Measurements from ENCODE around the gene MLPH.
A peak's percentile ranks its signal among the peaks of the same experiment; 100 is the strongest.

MLPH gene

GRCh38 chr2:237577956-237578870, 91.2 kb downstream of the MLPH start:
- no peak for DNase-seq
- Histone ChIP-seq H2BK15ac (ENCODE audit: low read depth, poor library complexity, severe bottlenecking) (no peak overlapping the region), H3K4me1 (ENCODE audit: control insufficient read depth, insufficient read depth, low read depth, low read length) (peaks cover 9% of the 10 kb centered on the region), H3K27me3 (ENCODE audit: control insufficient read depth in 1 of 2, insufficient read depth in 1 of 2, low read length in 2 of 2) (peaks cover 5 to 24% of the 10 kb centered on the region in 2 experiments), H3K27ac (ENCODE audit: low read length, poor library complexity, severe bottlenecking) (no peak overlapping the region), H3K23ac (ENCODE audit: low read length in 2 of 2) (no peak overlapping the region), H3K79me1 (replicated peaks; ENCODE audit: low read length, poor library complexity, severe bottlenecking) (no peaks in the 10 kb centered on the region), H2AK5ac (ENCODE audit: low read length, severe bottlenecking) (no peak overlapping the region), H4K91ac (ENCODE audit: low read length) (no peak overlapping the region), H3K4me3 (ENCODE audit: insufficient read depth in 1 of 2, low read depth in 1 of 2, low read length in 2 of 2) (no peak overlapping the region), H3K9ac (ENCODE audit: low read length) (no peak overlapping the region), H3K4ac (ENCODE audit: low read depth in 1 of 2, low read length in 2 of 2) (no peak overlapping the region), H2BK12ac (ENCODE audit: low read length in 2 of 2) (no peak overlapping the region), H3K14ac (ENCODE audit: low read length in 2 of 2) (no peak overlapping the region), H4K8ac (ENCODE audit: low read length) (no peak overlapping the region), H3K36me3 (ENCODE audit: control insufficient read depth in 1 of 2, insufficient read depth in 2 of 2, low read depth in 1 of 2, low read length in 2 of 2) (no peaks in the 10 kb centered on the region), H3K4me2 (ENCODE audit: low read length, poor library complexity, severe bottlenecking) (no peak overlapping the region), H3K9me3 (ENCODE audit: control insufficient read depth, low read length) (no peaks in the 10 kb centered on the region), H2BK5ac (ENCODE audit: low read depth, low read length, poor library complexity, severe bottlenecking) (no peak overlapping the region), H2BK120ac (ENCODE audit: low read depth, low read length) (no peak overlapping the region), H2AFZ (ENCODE audit: low read depth, low read length) (no peak overlapping the region), H3K18ac (ENCODE audit: low read depth in 1 of 2, low read length in 2 of 2) (no peak overlapping the region)
- 93% methylated on average over 26 of the region's 26 CpGs for WGBS

DNA sequence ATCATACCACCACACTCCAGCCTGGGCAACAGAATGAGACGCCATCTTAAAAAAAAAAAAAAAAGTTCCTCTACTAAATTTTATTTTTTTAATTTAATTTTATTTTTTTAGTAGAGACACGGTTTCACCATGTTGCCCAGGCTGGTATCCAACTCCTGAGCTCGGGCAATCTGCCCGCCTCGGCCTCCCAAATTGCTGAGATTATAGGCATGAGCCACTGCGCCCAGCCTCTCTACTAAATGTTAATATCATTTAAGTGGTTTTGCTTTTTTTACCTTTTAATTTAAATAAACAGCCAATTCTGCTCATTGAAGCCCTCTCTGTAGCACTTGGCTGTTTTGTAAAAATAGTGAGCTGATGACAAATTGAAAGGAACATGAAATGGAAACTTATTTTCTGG, 94.3 kb downstream of the MLPH start:
- no peak overlapping the region for H3K4me2 ChIP-seq (ENCODE audit: low read length, poor library complexity, severe bottlenecking)
- no peak overlapping the region for H4K8ac ChIP-seq (ENCODE audit: low read length)
- no peak overlapping the region for H2BK120ac ChIP-seq (ENCODE audit: low read depth, low read length)

GRCh38 chr2:237581751-237582746, 95.0 kb downstream of the MLPH start:
- DNase-seq: peak; percentile 83
- Histone ChIP-seq H2BK15ac (ENCODE audit: low read depth, poor library complexity, severe bottlenecking) (no peak overlapping the region), H3K9me3 (ENCODE audit: control insufficient read depth, low read length) (no peaks in the 10 kb centered on the region), H2BK12ac (ENCODE audit: low read length in 2 of 2) (peak overlapping the region in 1 of 2 experiments; percentile 76), H3K23ac (ENCODE audit: low read length in 2 of 2) (no peak overlapping the region), H3K79me1 (replicated peaks; ENCODE audit: low read length, poor library complexity, severe bottlenecking) (no peaks in the 10 kb centered on the region), H3K4me3 (ENCODE audit: insufficient read depth in 1 of 2, low read depth in 1 of 2, low read length in 2 of 2) (peak overlapping the region; percentile 32 to 68), H4K91ac (ENCODE audit: low read length) (peak overlapping the region; percentile 81), H3K9ac (ENCODE audit: low read length) (peak overlapping the region; percentile 70), H4K8ac (ENCODE audit: low read length) (peak overlapping the region; percentile 41), H3K4me2 (ENCODE audit: low read length, poor library complexity, severe bottlenecking) (peak overlapping the region; percentile 92), H3K36me3 (ENCODE audit: control insufficient read depth in 1 of 2, insufficient read depth in 2 of 2, low read depth in 1 of 2, low read length in 2 of 2) (no peaks in the 10 kb centered on the region), H3K14ac (ENCODE audit: low read length in 2 of 2) (peak overlapping the region in 1 of 2 experiments; percentile 75), H2BK5ac (ENCODE audit: low read depth, low read length, poor library complexity, severe bottlenecking) (no peak overlapping the region), H3K4me1 (ENCODE audit: control insufficient read depth, insufficient read depth, low read depth, low read length) (peaks cover 14% of the 10 kb centered on the region), H3K27me3 (ENCODE audit: control insufficient read depth in 1 of 2, insufficient read depth in 1 of 2, low read length in 2 of 2) (peaks cover 5 to 19% of the 10 kb centered on the region in 2 experiments), H2BK120ac (ENCODE audit: low read depth, low read length) (no peak overlapping the region), H2AFZ (ENCODE audit: low read depth, low read length) (peak overlapping the region; percentile 93), H3K27ac (ENCODE audit: low read length, poor library complexity, severe bottlenecking) (no peak overlapping the region), H2AK5ac (ENCODE audit: low read length, severe bottlenecking) (no peak overlapping the region), H3K18ac (ENCODE audit: low read depth in 1 of 2, low read length in 2 of 2) (peak overlapping the region; percentile 38 to 64), H3K4ac (ENCODE audit: low read depth in 1 of 2, low read length in 2 of 2) (peak overlapping the region in 1 of 2 experiments; percentile 26)
- WGBS: 31% methylated on average over 25 of the region's 25 CpGs

More for the DNA sequence above, 94.3 kb downstream of the MLPH start:
- no peak overlapping the region for H2BK5ac ChIP-seq (ENCODE audit: low read depth, low read length, poor library complexity, severe bottlenecking)
- H3K27me3 ChIP-seq (ENCODE audit: control insufficient read depth in 1 of 2, insufficient read depth in 1 of 2, low read length in 2 of 2): peaks cover 5 to 26% of the 10 kb centered on the region in 2 experiments
- H2AK5ac ChIP-seq (ENCODE audit: low read length, severe bottlenecking): no peak overlapping the region
- H3K79me1 ChIP-seq (replicated peaks; ENCODE audit: low read length, poor library complexity, severe bottlenecking): no peaks in the 10 kb centered on the region
- H4K91ac ChIP-seq (ENCODE audit: low read length): no peak overlapping the region
- H3K4me1 ChIP-seq (ENCODE audit: control insufficient read depth, insufficient read depth, low read depth, low read length): peaks cover 14% of the 10 kb centered on the region
- no peaks in the 10 kb centered on the region for H3K36me3 ChIP-seq (ENCODE audit: control insufficient read depth in 1 of 2, insufficient read depth in 2 of 2, low read depth in 1 of 2, low read length in 2 of 2)
- H2AFZ ChIP-seq (ENCODE audit: low read depth, low read length): no peak overlapping the region
- H3K18ac ChIP-seq (ENCODE audit: low read depth in 1 of 2, low read length in 2 of 2): no peak overlapping the region
- H3K27ac ChIP-seq (ENCODE audit: low read length, poor library complexity, severe bottlenecking): no peak overlapping the region
- DNase-seq: no peak
- H3K23ac ChIP-seq (ENCODE audit: low read length in 2 of 2): no peak overlapping the region
- no peak overlapping the region for H2BK15ac ChIP-seq (ENCODE audit: low read depth, poor library complexity, severe bottlenecking)
- H3K14ac ChIP-seq (ENCODE audit: low read length in 2 of 2): no peak overlapping the region
- H3K9ac ChIP-seq (ENCODE audit: low read length): peak overlapping the region; percentile 70
- no peak overlapping the region for H3K4ac ChIP-seq (ENCODE audit: low read depth in 1 of 2, low read length in 2 of 2)
- H3K9me3 ChIP-seq (ENCODE audit: control insufficient read depth, low read length): no peaks in the 10 kb centered on the region
- H3K4me3 ChIP-seq (ENCODE audit: insufficient read depth in 1 of 2, low read depth in 1 of 2, low read length in 2 of 2): peak overlapping the region in 1 of 2 experiments; percentile 68
- no peak overlapping the region for H2BK12ac ChIP-seq (ENCODE audit: low read length in 2 of 2)
- 95% methylated on average over 4 of the region's 6 CpGs for WGBS
